Glomerular visceral epithelial cell (primary cell): ENCODE results near the gene MPL.

Source experiments
- DNase-seq: peaks from one replicate; pipeline ENCODE4 v3.0.0-alpha.2; 2016; ENCODE audit errors: extremely low spot score

MPL gene

DNA sequence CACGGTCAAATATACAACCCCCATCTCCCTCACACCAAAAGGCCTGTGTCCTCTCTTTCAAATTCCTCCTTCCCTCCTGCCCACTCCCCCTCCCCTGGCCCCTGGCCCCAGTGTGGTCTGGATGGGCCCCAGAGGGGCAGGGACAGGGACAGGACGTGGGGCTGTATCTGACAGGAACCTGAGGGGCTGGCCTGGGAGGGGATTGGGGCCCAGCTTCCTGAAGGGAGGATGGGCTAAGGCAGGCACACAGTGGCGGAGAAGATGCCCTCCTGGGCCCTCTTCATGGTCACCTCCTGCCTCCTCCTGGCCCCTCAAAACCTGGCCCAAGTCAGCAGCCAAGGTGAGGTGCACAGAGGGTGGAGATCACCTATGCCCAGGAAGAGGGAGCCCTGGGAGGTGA lies at the start of gene MPL:
Gene MPL (plus strand): TSS at position 231 of the 400 bp plus-strand sequence. CDS start 31 bp downstream, at position 262.
- DNase-seq, result no peak

- no peak for DNase-seq
Observed at GRCh38 chr1:43288058-43288784, 49.4 kb upstream of the MPL start.

DNA sequence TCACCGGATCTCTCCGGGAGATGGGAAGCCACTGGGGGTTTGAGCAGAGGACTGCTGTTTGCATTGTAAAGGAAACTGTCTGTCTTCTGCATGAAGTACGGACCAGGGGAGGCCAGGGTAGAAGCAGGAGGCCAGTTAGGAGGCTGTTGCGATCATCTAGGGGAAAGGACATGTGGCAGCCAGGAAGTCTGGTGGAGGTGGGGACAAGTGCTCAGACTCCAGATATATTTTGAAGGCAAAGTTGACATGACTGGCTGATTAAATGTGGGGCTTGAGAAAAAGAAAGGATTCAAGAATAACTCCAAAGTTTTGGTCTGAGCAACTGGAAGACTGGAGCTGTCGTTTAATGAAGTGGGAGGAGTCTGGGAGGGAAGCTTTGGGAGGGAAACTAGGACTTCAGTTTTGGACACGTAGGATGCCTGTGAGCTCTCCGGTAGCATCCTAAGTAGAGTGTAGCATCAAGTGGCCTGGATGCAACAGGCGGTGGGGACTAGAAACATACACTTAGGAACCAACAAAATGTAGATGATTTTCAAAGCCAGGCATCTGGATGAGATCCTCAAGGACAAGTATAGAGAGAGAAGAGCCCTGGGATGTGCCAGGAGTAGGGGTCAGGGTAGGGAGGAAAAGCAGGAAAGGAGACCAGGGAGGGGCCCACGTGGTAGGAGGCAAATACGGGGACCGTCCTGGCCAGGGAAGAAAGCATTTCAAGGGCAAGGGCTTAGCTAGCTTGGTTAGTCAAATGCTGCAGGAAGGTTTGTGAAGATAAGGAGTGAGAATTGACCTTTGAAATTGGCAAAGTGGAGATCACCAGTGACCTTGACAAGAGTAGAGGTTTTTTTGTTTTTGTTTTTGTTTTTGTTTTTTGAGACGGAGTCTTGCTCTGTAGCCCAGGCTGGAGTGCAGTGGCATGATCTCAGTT lies 48.6 kb upstream of the MPL start:
- no peak for DNase-seq

GRCh38 chr1:43292216-43292615 lies 45.4 kb upstream of the MPL start:
- no peak for DNase-seq

DNA sequence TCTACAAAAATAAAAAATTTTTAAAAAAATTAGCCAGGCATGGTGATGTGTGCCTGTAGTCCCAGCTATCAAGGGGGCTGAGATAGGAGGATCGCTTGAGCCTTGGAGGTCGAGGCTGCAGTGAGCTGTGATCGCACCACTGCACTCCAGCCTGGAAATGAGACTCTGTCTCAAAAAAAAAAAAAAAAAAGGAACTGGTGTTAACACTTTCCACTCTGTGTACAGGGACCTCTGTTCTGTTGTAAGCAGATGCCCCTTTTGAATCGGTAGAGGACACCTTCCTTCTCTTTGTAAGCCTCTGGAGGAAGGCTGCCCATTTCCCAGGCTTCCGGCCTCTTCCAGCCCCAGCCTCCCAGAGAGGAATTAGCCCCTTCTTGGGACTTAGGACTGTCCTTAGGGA lies 44.9 kb upstream of the MPL start:
- no peak for DNase-seq

DNA sequence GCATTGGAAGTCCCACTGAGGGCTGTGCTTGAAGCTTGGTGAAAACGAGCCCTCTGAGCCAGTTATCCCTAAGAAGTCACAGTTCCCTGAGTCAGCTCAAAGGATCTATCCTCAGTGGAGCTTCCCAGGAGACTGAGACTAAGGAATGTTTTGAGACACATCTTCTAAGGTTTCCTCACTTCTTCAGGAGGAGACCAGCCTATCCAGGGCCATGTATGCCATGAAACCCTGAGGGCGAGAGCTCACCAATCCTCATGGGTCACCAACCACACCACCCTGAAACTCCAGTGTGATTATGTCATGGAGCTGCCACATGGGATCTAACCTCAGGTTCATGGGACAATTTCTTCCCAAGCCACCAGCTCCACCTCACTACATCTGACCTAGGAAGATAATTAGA lies 44.4 kb upstream of the MPL start:
- no peak for DNase-seq

GRCh38 chr1:43293896-43294760 lies 43.5 kb upstream of the MPL start:
- DNase-seq, result no peak

GRCh38 chr1:43294761-43295160 lies 42.9 kb upstream of the MPL start:
- no peak for DNase-seq

DNA sequence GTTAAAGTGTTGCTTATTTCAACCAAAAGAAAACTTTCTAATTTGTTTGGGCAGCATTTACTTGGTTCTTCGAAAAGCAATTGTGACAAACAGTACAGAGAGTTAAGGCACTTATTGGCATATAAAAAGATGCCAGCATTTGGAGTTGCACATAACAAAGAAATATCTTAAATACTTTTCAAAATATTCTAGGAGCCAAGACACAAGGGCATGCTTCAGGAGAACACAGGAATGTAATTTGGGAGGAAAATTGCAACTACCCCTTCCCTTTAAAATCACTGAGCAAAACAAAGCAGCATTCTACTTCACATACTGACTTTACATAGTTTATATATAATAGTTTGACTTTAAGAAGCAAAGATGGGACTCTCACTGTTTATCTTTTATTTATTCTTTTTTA lies 41.4 kb upstream of the MPL start:
- DNase-seq, result no peak

- no peak for DNase-seq
Observed at GRCh38 chr1:43298055-43298454, 39.6 kb upstream of the MPL start.

DNA sequence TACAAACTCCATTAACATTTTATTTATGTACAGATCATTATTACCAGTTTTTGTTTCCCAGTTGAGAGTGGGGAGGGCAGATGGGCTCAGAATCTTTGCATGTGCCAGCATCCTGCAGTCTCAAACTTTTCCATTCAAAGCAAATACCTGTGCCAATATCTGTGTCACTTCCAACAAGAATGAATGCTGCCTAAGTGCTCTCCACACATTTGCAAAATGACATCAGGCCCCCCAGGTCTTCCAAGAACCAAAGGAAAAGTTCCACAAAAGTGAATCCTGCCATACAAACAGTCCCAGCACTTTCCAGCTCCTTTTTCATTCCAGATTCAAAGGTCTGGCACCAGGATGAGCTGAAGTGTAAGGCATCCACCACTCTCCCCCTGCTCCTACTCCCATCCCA lies 38.5 kb upstream of the MPL start:
- no peak for DNase-seq

DNA sequence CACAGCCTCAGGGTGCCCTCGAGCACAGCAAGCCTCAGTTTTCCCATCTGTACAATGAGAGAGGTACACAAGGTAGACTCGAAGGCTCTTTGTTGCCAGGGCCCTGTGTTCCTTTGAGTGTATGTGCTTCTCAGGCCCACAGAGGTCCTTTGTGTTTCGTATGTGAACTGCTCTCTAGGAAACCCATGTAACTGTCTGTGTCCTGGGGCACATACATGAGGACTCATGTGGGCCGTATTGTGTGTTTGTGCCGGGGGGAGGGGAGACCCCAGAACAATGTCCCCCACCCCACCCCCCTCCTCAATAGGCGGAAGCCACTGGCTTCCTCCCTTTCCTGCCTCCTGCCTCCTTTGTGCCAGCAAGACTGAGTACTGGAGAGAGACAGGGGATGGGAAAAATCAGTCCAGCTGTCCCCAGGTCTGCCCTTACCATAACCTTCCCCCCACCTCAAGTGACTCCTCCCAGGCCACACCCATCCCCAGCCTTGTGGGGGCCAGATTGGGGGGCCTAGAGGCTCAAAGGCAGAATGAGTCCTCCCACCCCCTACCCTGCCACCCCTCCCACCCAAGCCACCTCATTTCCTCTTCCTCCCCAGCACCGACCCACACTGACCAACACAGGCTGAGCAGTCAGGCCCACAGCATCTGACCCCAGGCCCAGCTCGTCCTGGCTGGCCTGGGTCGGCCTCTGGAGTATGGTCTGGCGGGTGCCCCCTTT lies 37.1 kb upstream of the MPL start, which contains the start of gene TIE1:
Gene TIE1 (plus strand): TSS at position 605 of the 717 bp plus-strand sequence. CDS start 90 bp downstream, at position 695.
- DNase-seq, result no peak

DNA sequence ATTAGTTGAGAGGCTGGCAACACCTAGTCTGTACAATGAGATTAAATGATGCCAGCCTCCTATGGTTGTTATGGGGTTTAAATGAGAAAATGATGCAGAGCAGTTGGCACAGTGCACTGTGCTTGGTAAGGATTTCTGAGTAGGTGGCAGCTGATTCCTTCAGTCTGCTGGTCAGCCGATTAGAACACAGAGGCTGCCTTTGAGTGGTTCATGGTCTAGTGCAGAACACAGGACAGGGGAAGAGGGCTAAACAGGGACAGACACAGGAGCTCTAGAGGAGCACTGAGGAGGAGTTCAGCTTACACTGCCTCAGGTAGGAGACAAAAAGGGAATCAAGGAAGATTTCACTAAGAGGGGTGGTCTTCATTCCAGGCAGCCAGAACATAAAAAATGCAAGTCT lies 35.4 kb upstream of the MPL start:
- no peak for DNase-seq

- no peak for DNase-seq
Observed at GRCh38 chr1:43302721-43303470, 34.7 kb upstream of the MPL start.

- no peak for DNase-seq
Observed at GRCh38 chr1:43303471-43304313, 33.9 kb upstream of the MPL start.

DNA sequence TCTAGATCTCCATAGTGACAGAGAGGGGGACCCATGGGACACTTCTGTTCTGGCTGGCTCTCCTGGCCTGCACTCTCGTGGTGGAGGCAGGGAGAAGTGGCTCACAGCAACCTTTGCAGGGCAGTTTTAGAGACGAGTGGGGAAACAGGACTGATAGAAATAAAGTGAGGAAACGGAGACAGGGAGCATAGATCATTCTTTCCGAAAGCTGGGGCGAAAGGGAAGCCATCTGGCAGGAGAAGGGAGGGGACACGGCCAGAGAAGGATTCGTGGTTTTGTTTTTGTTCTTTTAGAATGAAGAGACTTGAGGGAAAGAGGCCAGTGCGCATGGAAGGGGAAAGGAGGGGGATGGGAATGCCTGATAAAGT lies 33.3 kb upstream of the MPL start:
- no peak for DNase-seq

DNA sequence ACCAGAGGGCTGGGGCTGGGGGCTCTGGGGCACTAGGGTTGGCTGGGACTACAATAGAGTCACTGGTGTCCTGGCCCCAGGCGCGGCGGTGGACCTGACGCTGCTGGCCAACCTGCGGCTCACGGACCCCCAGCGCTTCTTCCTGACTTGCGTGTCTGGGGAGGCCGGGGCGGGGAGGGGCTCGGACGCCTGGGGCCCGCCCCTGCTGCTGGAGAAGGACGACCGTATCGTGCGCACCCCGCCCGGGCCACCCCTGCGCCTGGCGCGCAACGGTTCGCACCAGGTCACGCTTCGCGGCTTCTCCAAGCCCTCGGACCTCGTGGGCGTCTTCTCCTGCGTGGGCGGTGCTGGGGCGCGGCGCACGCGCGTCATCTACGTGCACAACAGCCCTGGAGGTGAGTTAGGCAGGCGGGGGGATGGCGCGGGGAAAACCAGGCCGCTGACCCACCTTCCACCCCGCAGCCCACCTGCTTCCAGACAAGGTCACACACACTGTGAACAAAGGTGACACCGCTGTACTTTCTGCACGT lies 32.8 kb upstream of the MPL start:
- no peak for DNase-seq

DNA sequence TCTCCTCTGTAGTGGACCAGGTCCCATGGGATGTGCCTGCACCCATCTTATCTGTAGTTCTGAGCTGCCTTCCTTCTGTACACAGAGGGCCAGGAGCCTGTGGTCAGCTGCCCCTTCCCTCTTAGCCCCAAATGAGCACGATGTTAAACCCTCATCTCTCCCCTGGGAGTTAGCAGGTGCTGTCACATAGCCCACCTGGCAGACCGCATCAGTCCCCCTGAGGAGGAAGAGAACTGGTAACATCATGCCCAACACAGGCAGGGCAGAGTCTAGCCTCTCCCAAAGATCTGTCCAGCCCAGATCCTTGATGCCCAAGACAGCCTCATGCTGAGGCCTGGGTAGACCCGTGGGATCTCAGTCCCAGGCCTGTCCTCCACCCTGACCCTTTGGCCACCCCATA lies 32.2 kb upstream of the MPL start:
- no peak for DNase-seq

GRCh38 chr1:43305926-43306687 lies 31.5 kb upstream of the MPL start:
- DNase-seq, result no peak
